Lower leg skin (tissue), 4 donors: ENCODE data around the gene EFHC1. TPM values are rescaled to one million over a fixed set of nuclear protein-coding genes. Genes with fewer than 3 reads are reported as not detected.

Experiments
- DNase-seq, 2 donors: peaks; one replicate each; pipeline ENCODE4 v3.0.0-alpha.2; 2019; ENCODE audit warnings: low spot score in 2 of 2
- H3K4me3 ChIP-seq: fragments of 200-600 bp; sonication (generic); 2 replicates; pipeline ENCODE4 v1.5.1; 2017; ENCODE audit warnings: mild to moderate bottlenecking, low read depth; ENCODE audit not compliant: poor library complexity, severe bottlenecking
- POLR2A ChIP-seq, 2 donors: fragments of 450-650 bp; IDR thresholded peaks; one replicate each; pipeline ENCODE4 v1.6.1; 2016 to 2017; ENCODE audit warnings: antibody characterized with exemption in 2 of 2, mild to moderate bottlenecking in 1 of 2, moderate library complexity in 1 of 2
- WGBS, 2 donors: methylation state at CpG; one replicate each; pipeline ENCODE4 v1.1.5; 2018; 5-methylcytosine and 5-hydroxymethylcytosine counted together
- intact Hi-C: fragments of 100-400 bp; cut with DNase I; formaldehyde crosslinking; loops from one replicate; pipeline ENCODE4 v1.15.0; 2023; ENCODE audit warnings: low total_unique reads
- total RNA-seq, 4 donors: library from RNA; depleted of rRNA; stranded (reverse); fragments of >200 nt; gene quantifications; one replicate each; pipeline ENCODE4 v1.1.0, GENCODE V29; 2016
- TF ChIP-seq, protein P1 (sequence below), 3 donors: fragments of 450-650 bp; IDR thresholded peaks; one replicate each; pipeline ENCODE4 v1.5.1; 2016; ENCODE audit warnings: antibody characterized with exemption in 3 of 3, mild to moderate bottlenecking in 3 of 3, moderate library complexity in 2 of 3

EFHC1 gene
- total RNA-seq, 4 donors from 2014 or later = 12.2 to 22.8 (median 18.1) TPM

DNA sequence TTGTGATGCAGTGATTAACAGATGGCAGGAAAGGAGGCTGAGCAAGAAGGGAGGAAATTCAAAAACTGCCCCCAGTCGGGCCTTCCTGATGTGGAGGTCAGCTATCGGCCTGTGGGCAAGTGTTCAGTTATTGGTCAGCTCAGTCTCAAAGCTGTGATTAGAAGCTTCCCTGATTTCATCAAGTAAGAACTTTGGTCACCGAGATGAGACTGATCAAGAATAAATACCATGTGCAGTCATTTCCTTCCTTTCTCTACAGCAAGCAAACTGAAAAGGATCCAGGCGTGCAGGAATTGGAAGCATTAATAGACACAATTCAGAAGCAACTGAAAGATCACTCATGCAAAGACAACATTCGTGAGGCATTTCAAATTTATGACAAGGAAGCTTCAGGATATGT, 69.7 kb downstream of the EFHC1 start:
- DNase-seq = no peak
- no peak overlapping the region for H3K4me3 ChIP-seq
- intact Hi-C loops = loop anchor here (10.0 kb wide), 1 partner anchor 55 kb away; no protein-coding TSS in a partner anchor
- WGBS, 2 donors = 76 to 80% methylated on average over 5 of the region's 5 CpGs
- no peak for TF ChIP-seq POLR2A (IDR thresholded peaks at IDR 0.05)
- TF ChIP-seq, protein P1, sequence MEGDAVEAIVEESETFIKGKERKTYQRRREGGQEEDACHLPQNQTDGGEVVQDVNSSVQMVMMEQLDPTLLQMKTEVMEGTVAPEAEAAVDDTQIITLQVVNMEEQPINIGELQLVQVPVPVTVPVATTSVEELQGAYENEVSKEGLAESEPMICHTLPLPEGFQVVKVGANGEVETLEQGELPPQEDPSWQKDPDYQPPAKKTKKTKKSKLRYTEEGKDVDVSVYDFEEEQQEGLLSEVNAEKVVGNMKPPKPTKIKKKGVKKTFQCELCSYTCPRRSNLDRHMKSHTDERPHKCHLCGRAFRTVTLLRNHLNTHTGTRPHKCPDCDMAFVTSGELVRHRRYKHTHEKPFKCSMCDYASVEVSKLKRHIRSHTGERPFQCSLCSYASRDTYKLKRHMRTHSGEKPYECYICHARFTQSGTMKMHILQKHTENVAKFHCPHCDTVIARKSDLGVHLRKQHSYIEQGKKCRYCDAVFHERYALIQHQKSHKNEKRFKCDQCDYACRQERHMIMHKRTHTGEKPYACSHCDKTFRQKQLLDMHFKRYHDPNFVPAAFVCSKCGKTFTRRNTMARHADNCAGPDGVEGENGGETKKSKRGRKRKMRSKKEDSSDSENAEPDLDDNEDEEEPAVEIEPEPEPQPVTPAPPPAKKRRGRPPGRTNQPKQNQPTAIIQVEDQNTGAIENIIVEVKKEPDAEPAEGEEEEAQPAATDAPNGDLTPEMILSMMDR (IDR thresholded peaks at IDR 0.05) = no peak

DNA sequence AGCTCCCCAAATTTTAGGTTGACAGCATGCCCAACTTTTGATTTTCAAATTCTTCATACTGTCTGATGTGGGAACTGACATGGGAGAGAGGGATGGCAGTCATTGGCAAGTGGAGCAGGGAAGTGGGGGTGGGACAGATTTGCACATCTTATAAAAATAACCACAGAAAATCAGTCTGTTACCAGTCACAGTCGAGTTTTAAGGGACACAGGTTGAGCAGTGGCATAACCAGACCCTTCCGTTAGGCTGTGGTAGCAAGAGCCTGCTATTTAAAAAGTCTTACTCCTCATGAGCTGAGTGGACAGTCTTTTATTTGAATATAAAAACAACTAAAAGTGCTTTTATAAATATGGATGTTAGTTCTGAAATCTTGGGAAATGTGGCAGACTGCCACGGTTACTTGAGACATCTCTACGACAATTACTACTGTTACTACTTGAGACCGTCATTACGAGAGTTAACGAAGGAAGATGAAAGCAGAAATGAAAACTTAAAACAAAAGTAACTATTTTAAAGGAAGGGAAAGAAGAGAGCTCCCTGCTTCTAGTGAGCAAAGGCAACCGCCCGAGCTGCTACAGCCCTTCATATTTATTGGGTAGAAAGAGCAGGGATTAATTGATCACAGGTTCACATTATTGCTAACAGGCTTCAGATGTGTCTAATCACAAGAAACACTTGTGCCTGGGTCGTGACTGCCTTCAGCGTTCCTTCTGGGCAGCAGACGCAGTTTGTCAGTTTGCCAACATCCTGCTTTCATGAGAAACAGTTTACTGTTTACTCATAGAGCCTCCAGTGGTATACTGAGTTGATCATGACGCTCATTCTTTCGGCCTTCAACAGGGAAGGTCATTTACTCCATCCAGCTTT, 71.3 kb downstream of the EFHC1 start:
- H3K4me3 ChIP-seq = no peak overlapping the region
- intact Hi-C loops = no loop called here
- DNase-seq = no peak
- WGBS, 2 donors = 57 to 72% methylated on average over 14 of the region's 14 CpGs
- TF ChIP-seq, protein P1 (IDR thresholded peaks at IDR 0.05) = no peak
- no peak for TF ChIP-seq POLR2A (IDR thresholded peaks at IDR 0.05)

DNA sequence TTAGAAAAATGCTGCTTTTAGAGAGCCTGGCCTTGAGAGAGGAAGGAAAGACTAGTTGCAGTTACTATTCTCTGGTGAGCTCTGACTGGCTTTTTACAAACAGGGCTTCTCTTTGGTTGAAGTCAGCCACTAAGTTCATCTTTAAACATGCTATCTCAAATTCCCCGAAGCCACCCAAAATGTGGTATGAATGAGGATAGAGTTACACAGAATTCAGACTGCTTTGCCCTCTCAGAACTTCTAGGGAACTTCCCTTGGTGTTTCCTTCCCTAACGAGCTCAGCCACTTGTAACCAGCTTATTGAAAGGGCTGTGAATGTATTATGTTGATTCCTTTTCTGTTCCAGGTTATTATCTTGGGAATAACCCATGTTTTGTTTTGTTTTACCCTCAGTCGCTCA, 73.5 kb downstream of the EFHC1 start:
- DNase-seq = no peak
- H3K4me3 ChIP-seq = no peak overlapping the region
- TF ChIP-seq, protein P1 (IDR thresholded peaks at IDR 0.05) = no peak
- no peak for TF ChIP-seq POLR2A (IDR thresholded peaks at IDR 0.05)
- intact Hi-C loops = no loop called here
- WGBS, 2 donors = 64 to 66% methylated on average over 3 of the region's 3 CpGs

DNA sequence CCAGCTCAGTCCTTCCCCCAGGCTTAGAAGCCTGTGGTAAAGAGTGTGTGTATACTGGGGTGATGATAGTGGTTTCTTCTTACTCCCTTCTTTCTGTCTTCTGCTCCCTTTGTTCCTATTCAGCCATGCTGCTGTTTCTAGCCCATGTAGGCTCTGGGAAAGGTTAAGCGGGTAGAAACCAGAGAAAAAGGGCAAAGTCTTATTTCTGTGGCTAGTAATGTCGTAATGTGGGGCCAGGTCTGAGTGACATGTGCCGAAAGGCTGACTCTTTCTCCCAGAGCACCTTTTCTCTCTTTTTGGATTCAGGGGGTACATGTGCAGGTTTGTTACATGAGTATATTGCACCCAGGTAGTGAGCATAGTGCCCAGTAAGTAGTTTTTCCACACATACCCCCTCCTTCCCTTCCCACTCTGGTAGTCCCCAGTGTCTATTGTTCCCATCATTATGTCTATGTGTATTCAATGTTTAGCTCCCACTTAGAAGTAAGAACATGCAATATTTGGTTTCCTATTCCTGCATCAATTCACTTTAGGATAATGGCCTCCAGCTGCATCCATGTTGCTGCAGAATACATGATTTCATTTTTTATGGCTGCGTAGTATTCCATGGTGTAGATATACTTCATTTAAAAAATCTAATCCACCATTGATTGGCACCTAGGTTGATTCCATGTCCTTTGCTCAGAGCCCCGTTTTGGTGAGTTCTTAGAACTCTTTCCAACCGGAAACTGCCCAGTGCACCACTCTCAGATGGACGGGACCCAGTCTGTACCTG, 74.3 kb downstream of the EFHC1 start:
- DNase-seq = no peak
- H3K4me3 ChIP-seq = no peak overlapping the region
- TF ChIP-seq, protein P1 (IDR thresholded peaks at IDR 0.05) = no peak
- no peak for TF ChIP-seq POLR2A (IDR thresholded peaks at IDR 0.05)
- intact Hi-C loops = no loop called here
- whole genome bisulfite sequencing, 2 donors = 96% methylated on average over 7 of the region's 7 CpGs

DNA sequence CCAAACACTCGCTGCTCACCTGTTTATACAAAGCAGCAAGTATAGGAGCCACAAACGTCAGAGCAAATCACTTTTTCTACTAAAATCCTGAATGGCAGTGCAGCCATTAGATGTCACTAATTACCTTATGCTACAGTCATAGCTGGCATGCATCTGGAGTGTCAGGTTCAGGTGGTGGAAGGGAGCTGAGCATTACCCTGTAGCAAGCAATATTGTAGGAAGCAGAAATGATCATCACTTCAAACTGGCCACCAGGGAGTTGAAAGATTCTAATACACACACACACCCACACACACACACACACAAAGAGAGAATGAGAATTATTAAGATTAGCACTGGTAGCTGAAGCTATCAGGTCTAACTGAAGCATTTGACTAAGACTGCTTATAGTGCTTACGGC, 75.8 kb downstream of the EFHC1 start:
- intact Hi-C loops = no loop called here
- H3K4me3 ChIP-seq = no peak overlapping the region
- 76 to 80% methylated on average over 3 of the region's 3 CpGs for WGBS, 2 donors
- no peak for DNase-seq
- TF ChIP-seq, protein P1 (IDR thresholded peaks at IDR 0.05) = no peak
- TF ChIP-seq POLR2A (IDR thresholded peaks at IDR 0.05) = no peak
